HCT116 (cell line): Measurements from ENCODE around the gene FAM83D. TPM values are rescaled to one million over a fixed set of nuclear protein-coding genes. Genes with fewer than 3 reads are reported as not detected.

Experiments
- ATAC-seq: fragments of 200-7000 bp; cut with Tn5 transposase; 2 replicates; pipeline ENCODE4 v1.9.1; 2020; ENCODE audit warnings: mild to moderate bottlenecking, moderate library complexity
- BruUV-seq: library from RNA; stranded (reverse); fragments of 400-500 nt; replicated peaks from 2 replicates; lab custom pipeline; 2021; lab: Mats Ljungman, UMichigan
- CTCF ChIA-PET: fragments of 300-600 bp; sonication (Branson Sonifier 250); formaldehyde crosslinking; loops from one replicate; lab custom pipeline; 2021; ENCODE audit warnings: antibody characterized with exemption; lab: Charles Lee
- POLR2A ChIA-PET: fragments of 300-600, 350-600 bp; sonication (Branson Sonifier 250); formaldehyde crosslinking; loops from one replicate; lab custom pipeline; 2021; ENCODE audit warnings: antibody characterized with exemption; lab: Charles Lee
- RAD21 ChIA-PET, 2 experiments: fragments of 300-600 bp; sonication (Branson Sonifier 250); formaldehyde crosslinking; loops; one replicate each; lab custom pipeline; 2023; ENCODE audit warnings: low total read pairs in 2 of 2; ENCODE audit not compliant: uncharacterized antibody in 2 of 2, unreplicated experiment in 2 of 2, low non-redundant PET in 1 of 2; lab: Charles Lee
- DNase-seq: peaks from one replicate; pipeline ENCODE4 v3.0.0-alpha.2; 2010; ENCODE audit warnings: low read depth, low spot score
- H2AFZ ChIP-seq: fragments of 200-600 bp; shearing (Covaris generic), sonication (generic); 2 replicates; pipeline ENCODE4 v1.6.1; 2017; ENCODE audit warnings: low read depth, mixed run types, mixed read lengths, antibody characterized with exemption, low read length; ENCODE audit not compliant: poor library complexity, severe bottlenecking
- H3K27ac ChIP-seq: 2 replicates; pipeline ENCODE4 v1.5.1; 2012; ENCODE audit warnings: low read depth, low read length
- H3K27me3 ChIP-seq: fragments of 200-600 bp; sonication (generic); 2 replicates; pipeline ENCODE4 v1.6.1; 2016; ENCODE audit warnings: mixed run types, low read length, mixed read lengths; ENCODE audit not compliant: insufficient read depth
- H3K36me3 ChIP-seq, 2 experiments: fragments of 200-500 bp in 1 of 2; fragments of 200-600 bp in 1 of 2; sonication (Bioruptor generic) in 1 of 2; sonication (generic) in 1 of 2; 2 replicates each; pipeline versions ENCODE4 v1.5.1 to v1.6.1; 2014 to 2016; ENCODE audit warnings: low read length in 2 of 2, inconsistent platforms in 1 of 2, mixed read lengths in 1 of 2, mixed run types in 1 of 2; ENCODE audit not compliant: insufficient read depth in 2 of 2, control insufficient read depth in 1 of 2
- H3K4me1 ChIP-seq, 2 experiments: fragments of 200-600 bp in 1 of 2; sonication (generic) in 1 of 2; 2 replicates each; pipeline versions ENCODE4 v1.5.1 to v1.6.1; 2012 to 2017; ENCODE audit warnings: low read length in 2 of 2, inconsistent platforms in 1 of 2, mild to moderate bottlenecking in 1 of 2, mixed read lengths in 1 of 2, mixed run types in 1 of 2, moderate library complexity in 1 of 2; ENCODE audit not compliant: insufficient read depth in 2 of 2, control insufficient read depth in 1 of 2
- H3K4me2 ChIP-seq: fragments of 200-600 bp; sonication (generic); 2 replicates; pipeline ENCODE4 v1.6.1; 2017; ENCODE audit warnings: mixed run types, low read length, mixed read lengths
- H3K4me3 ChIP-seq, 2 experiments: fragments of 200-600 bp in 1 of 2; sonication (generic) in 1 of 2; replicated peaks in 1 of 2; 2 replicates each; pipeline ENCODE4 v1.5.1; 2011 to 2016; ENCODE audit warnings: low read length in 2 of 2, control low read depth in 1 of 2, low read depth in 1 of 2, mild to moderate bottlenecking in 1 of 2, mixed read lengths in 1 of 2, mixed run types in 1 of 2
- H3K79me2 ChIP-seq: fragments of 200-600 bp; sonication (generic); 2 replicates; pipeline ENCODE4 v1.6.1; 2017; ENCODE audit warnings: mild to moderate bottlenecking, mixed run types, low read length, moderate library complexity, mixed read lengths; ENCODE audit not compliant: insufficient read depth
- H3K9ac ChIP-seq: fragments of 200-600 bp; sonication (generic); 2 replicates; pipeline ENCODE4 v1.6.1; 2016; ENCODE audit warnings: low read length, mixed read lengths
- H3K9me2 ChIP-seq: fragments of 200-600 bp; sonication (generic), shearing (Covaris generic); 2 replicates; pipeline ENCODE4 v1.6.1; 2017; ENCODE audit warnings: mixed run types, mild to moderate bottlenecking, moderate library complexity; ENCODE audit not compliant: insufficient read depth
- H3K9me3 ChIP-seq, 2 experiments: fragments of 200-500 bp in 1 of 2; fragments of 200-600 bp in 1 of 2; sonication (Bioruptor generic) in 1 of 2; sonication (generic) in 1 of 2; 2 replicates each; pipeline ENCODE4 v1.6.1; 2014 to 2017; ENCODE audit warnings: low read length in 2 of 2, mixed read lengths in 2 of 2, inconsistent platforms in 1 of 2, low read depth in 1 of 2, mild to moderate bottlenecking in 1 of 2, mixed run types in 1 of 2, moderate library complexity in 1 of 2; ENCODE audit not compliant: control insufficient read depth in 1 of 2, insufficient read depth in 1 of 2
- H4K20me1 ChIP-seq: fragments of 200-600 bp; sonication (generic), shearing (Covaris generic); 2 replicates; pipeline ENCODE4 v1.6.1; 2017; ENCODE audit warnings: mixed run types, mild to moderate bottlenecking, moderate library complexity; ENCODE audit not compliant: insufficient read depth
- ATF3 ChIP-seq: IDR thresholded peaks from 2 replicates; pipeline ENCODE4 v1.6.1; 2012
- CBX3 ChIP-seq: IDR thresholded peaks from 2 replicates; pipeline ENCODE4 v1.6.1; 2012; ENCODE audit warnings: low read depth
- CEBPB ChIP-seq: IDR thresholded peaks from 2 replicates; pipeline ENCODE4 v1.6.1; 2012; ENCODE audit warnings: low read depth
- CTCF ChIP-seq, 3 experiments: fragments of 200-600 bp in 1 of 3; sonication (generic) in 1 of 3; IDR thresholded peaks in 2 of 3; conservative IDR thresholded peaks in 1 of 3; 2 replicates each; pipeline ENCODE4 v1.5.1; 2012 to 2017; ENCODE audit warnings: low read depth in 2 of 3, low read length in 2 of 3, antibody characterized with exemption in 1 of 3, borderline replicate concordance in 1 of 3, control low read depth in 1 of 3, mild to moderate bottlenecking in 1 of 3, mixed read lengths in 1 of 3, mixed run types in 1 of 3, moderate library complexity in 1 of 3; ENCODE audit not compliant: insufficient read depth in 1 of 3
- EGR1 ChIP-seq: IDR thresholded peaks from 2 replicates; pipeline ENCODE4 v1.6.1; 2012; ENCODE audit warnings: low read depth
- ELF1 ChIP-seq: IDR thresholded peaks from 2 replicates; pipeline ENCODE4 v1.6.1; 2012; ENCODE audit warnings: low read depth, borderline replicate concordance
- EZH2 ChIP-seq: fragments of 200-600 bp; sonication (generic); IDR thresholded peaks from 2 replicates; pipeline ENCODE4 v1.6.1; 2017; ENCODE audit warnings: antibody characterized with exemption, mixed run types
- EZH2phosphoT487 ChIP-seq: fragments of 200-600 bp; IDR thresholded peaks from 2 replicates; pipeline ENCODE4 v1.6.1; 2018; ENCODE audit warnings: antibody characterized with exemption, borderline replicate concordance
- FOSL1 ChIP-seq: IDR thresholded peaks from 2 replicates; pipeline ENCODE4 v1.6.1; 2012; ENCODE audit warnings: low read depth
- MAX ChIP-seq: IDR thresholded peaks from 2 replicates; pipeline ENCODE4 v1.6.1; 2012
- POLR2AphosphoS5 ChIP-seq: IDR thresholded peaks from 2 replicates; pipeline ENCODE4 v1.6.1; 2011; ENCODE audit warnings: mild to moderate bottlenecking, low read depth, low read length, moderate library complexity
- RAD21 ChIP-seq: IDR thresholded peaks from 2 replicates; pipeline ENCODE4 v1.6.1; 2012; ENCODE audit warnings: low read depth, mild to moderate bottlenecking
- REST ChIP-seq: IDR thresholded peaks from 2 replicates; pipeline ENCODE4 v1.6.1; 2012; ENCODE audit warnings: low read depth
- SIN3A ChIP-seq: IDR thresholded peaks from 2 replicates; pipeline ENCODE4 v1.6.1; 2012; ENCODE audit warnings: low read depth
- SRF ChIP-seq: IDR thresholded peaks from 2 replicates; pipeline ENCODE4 v1.6.1; 2012; ENCODE audit warnings: low read depth
- YY1 ChIP-seq: IDR thresholded peaks from 2 replicates; pipeline ENCODE4 v1.6.1; 2011; ENCODE audit warnings: low read length, low read depth, moderate library complexity, mild to moderate bottlenecking; ENCODE audit not compliant: insufficient replicate concordance; ENCODE audit errors: extremely low read depth
- ZFX ChIP-seq: fragments of 450-650 bp; IDR thresholded peaks from 2 replicates; pipeline ENCODE4 v1.6.1; 2017
- ZNF274 ChIP-seq: fragments of 200-500 bp; sonication (Bioruptor generic); IDR thresholded peaks from 2 replicates; pipeline ENCODE4 v1.6.1; 2014; ENCODE audit warnings: mild to moderate bottlenecking, low read depth, low read length, inconsistent platforms
- intact Hi-C: fragments of 100-400 bp; cut with micrococcal nuclease; formaldehyde crosslinking; loops from 2 replicates; pipeline ENCODE4 v1.10.0; 2022
- total RNA-seq: library from RNA; stranded (reverse); gene quantifications from one replicate; pipeline ENCODE4 v1.2.1, GENCODE V29; 2021; ENCODE audit not compliant: unreplicated experiment

FAM83D gene
- total RNA-seq, 1 experiment from 2014 or later: 51.1 TPM

GRCh38 chr20:38935967-38936407 lies 9.8 kb downstream of the FAM83D start:
- Histone ChIP-seq H4K20me1 (peaks cover 7% of the 10 kb centered on the region; the same call in 1 of the 2 replicates), H3K9me3 (no peaks in the 10 kb centered on the region), H3K9ac (no peak overlapping the region), H3K79me2 (peaks cover 100% of the 10 kb centered on the region), H3K36me3 (peaks cover 16 to 58% of the 10 kb centered on the region in 2 experiments), H3K27me3 (no peaks in the 10 kb centered on the region), H3K9me2 (no peaks in the 10 kb centered on the region), H3K4me2 (peak overlapping the region; percentile 36; the same call in 1 of the 2 replicates), H3K27ac (no peak overlapping the region; the same call in 1 of the 2 replicates), H2AFZ (no peak overlapping the region)
- RAD21 ChIA-PET: no interaction called here
- POLR2A ChIA-PET: interaction anchor here (1.0 to 1.8 kb wide), 2 partner anchors 10 to 13 kb away, joined by 3 to 6 read pairs; partner anchors contain the start of gene FAM83D
- CTCF ChIA-PET: interaction anchor here (1.0 to 1.1 kb wide), 2 partner anchors 8 to 10 kb away, joined by 3 to 5 read pairs; partner anchors contain the start of gene FAM83D
- no TSS peak for BruUV-seq
- TF ChIP-seq ZFX: no peak
- TF ChIP-seq EZH2: no peak
- no peak for TF ChIP-seq POLR2AphosphoS5
- TF ChIP-seq SRF: no peak
- TF ChIP-seq ATF3: no peak
- no peak for TF ChIP-seq CEBPB
- TF ChIP-seq EGR1: no peak
- TF ChIP-seq FOSL1: no peak
- TF ChIP-seq SIN3A: no peak
- no peak for TF ChIP-seq MAX
- TF ChIP-seq REST: no peak
- TF ChIP-seq RAD21: no peak
- TF ChIP-seq EZH2phosphoT487: no peak
- TF ChIP-seq ZNF274: no peak
- TF ChIP-seq YY1: no peak
- no peak for TF ChIP-seq CTCF (IDR thresholded peaks at IDR 0.05 in 2 of 3, conservative IDR thresholded peaks at IDR 0.05 in 1 of 3; ENCODE audit: borderline replicate concordance in 1 of 3, insufficient read depth in 1 of 3, low read depth in 2 of 3, low read length in 2 of 3)
- TF ChIP-seq ELF1: no peak
- no peak for TF ChIP-seq CBX3
- TF ChIP-seq, all 23 proteins: peak for 0
- intact Hi-C loops: no loop called here
- H3K4me1 ChIP-seq: peaks cover 16 to 25% of the 10 kb centered on the region in 2 experiments
- no peak overlapping the region for H3K4me3 ChIP-seq
- DNase-seq: no peak
- no peak for ATAC-seq
